Renal cortical epithelial cell (primary cell): Measurements from ENCODE around the gene MFRP. TPM values are rescaled to one million over a fixed set of nuclear protein-coding genes. Genes with fewer than 3 reads are reported as not detected.
"Not testable (repeated sequence)": the region's sequence is repeated elsewhere in the genome, so short reads cannot be mapped to it uniquely, and the experiment has no call there.

Experiments used
- DNase-seq: peaks from one replicate; pipeline ENCODE4 v3.0.0-alpha.2; 2011; ENCODE audit warnings: low read depth
- total RNA-seq: library from RNA; depleted of rRNA; stranded (reverse); fragments of >200 nt; gene quantifications from 2 replicates; pipeline ENCODE4 v1.2.3, GENCODE V29; 2014

Gene MFRP
- not detected in 2 replicates for total RNA-seq

GRCh38 chr11:119346605-119347004 lies at the start of gene MFRP:
TSS of gene MFRP (minus strand) at chr11:119346705. CDS start at chr11:119346513, 192 bp downstream.
- no peak for DNase-seq

DNA sequence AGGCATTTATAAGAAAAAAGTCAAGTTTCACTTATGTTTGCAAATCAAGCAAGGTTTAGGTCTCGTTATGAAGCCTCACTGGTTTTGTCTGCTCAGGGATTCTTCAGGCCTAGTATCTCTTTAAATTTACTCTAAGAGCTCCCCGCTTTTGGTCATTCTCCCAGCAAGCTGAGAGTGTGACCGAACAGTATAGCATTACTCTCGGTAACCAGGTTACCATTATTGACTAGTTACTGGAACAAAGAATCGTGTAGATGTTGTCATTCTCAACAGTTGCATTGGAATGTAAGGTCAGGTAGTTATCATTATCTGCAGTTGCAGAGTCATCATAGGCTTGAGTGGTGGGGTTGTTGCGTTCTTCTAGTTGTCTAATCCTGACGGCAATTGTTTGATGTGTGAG lies 44.8 kb upstream of the MFRP start:
- DNase-seq, result no peak

DNA sequence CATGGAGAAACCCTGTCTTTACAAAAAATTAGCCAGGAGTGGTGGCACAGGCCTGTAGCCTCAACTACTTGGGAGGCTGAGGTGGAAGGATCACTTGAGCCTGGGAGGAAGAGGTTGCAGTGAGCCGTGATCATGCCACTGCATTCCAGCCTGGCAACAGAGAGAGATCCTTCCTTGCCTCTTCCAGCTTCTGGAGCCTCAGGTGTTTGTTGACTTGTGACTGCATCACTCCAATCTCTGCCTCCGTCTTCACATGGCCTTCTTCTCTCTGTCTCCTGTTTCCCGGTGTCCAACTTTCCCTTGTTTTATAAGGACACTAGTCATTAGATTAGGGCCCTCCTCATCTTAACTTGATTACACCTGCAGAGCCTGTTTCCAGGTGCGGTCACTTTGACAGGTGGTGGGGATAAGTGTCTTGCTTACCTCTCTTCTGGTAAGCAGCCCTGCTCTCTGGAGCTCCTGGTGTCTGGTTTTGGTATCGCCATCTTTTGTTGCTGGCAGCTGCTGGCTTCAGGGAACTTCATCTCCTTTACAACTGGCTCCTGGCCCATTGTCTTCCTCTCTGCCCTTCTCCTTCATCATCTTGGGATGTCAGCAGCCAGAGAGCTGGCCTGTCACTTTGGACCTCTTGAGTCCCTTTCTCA lies 43.2 kb upstream of the MFRP start:
- DNase-seq, result no peak

GRCh38 chr11:119388103-119388502 lies 41.6 kb upstream of the MFRP start:
- no peak for DNase-seq

GRCh38 chr11:119384332-119384731 lies 37.8 kb upstream of the MFRP start:
- no peak for DNase-seq

DNA sequence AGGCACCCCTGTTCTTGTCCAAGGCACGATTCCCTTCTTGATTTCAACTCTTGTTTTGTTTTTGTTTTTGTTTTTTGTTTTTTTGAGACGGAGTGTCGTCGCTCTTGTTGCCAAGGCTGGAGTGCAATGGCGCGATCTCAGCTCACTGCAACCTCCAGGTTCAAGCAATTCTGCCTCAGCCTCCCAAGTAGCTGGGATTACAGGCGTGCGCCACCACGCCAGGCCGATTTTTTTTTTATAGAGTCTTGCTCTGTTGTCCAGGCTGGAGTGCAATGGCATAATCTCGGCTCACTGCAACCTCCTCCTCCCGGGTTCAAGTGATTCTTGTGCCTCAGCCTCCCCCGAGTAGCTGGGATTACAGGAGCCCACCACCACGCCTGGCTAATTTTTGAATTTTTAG lies 36.0 kb upstream of the MFRP start:
- DNase-seq, result not testable (repeated sequence)

DNA sequence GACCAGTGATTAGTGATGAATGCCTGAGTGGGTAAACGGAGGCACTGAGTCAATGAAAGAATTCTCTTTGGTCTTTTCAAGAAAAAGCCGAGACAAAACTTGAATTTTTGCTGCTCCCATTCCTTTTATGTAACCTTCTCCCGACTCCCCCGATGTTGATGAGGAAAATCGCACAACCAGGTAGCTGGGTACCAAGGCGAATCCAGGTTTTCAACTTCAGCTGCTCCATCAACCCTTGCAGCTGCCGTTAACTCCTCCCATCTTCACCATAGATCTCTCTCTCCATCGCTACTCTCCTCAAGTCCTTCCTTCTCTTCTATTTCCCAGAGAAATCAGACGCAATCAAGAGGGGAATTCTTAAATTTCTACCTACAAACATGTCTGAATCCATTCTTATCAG lies 35.6 kb upstream of the MFRP start:
- DNase-seq, result no peak

GRCh38 chr11:119381181-119381988 lies 34.9 kb upstream of the MFRP start, which contains the start of gene USP2:
TSS of gene USP2 (minus strand) at chr11:119381690. CDS start at chr11:119373480, 8,210 bp downstream.
- DNase-seq, result peak; percentile 95

GRCh38 chr11:119380827-119381180 lies 34.3 kb upstream of the MFRP start:
- DNase-seq, result no peak

- DNase-seq, result no peak
Observed at GRCh38 chr11:119380160-119380826, 33.8 kb upstream of the MFRP start.

DNA sequence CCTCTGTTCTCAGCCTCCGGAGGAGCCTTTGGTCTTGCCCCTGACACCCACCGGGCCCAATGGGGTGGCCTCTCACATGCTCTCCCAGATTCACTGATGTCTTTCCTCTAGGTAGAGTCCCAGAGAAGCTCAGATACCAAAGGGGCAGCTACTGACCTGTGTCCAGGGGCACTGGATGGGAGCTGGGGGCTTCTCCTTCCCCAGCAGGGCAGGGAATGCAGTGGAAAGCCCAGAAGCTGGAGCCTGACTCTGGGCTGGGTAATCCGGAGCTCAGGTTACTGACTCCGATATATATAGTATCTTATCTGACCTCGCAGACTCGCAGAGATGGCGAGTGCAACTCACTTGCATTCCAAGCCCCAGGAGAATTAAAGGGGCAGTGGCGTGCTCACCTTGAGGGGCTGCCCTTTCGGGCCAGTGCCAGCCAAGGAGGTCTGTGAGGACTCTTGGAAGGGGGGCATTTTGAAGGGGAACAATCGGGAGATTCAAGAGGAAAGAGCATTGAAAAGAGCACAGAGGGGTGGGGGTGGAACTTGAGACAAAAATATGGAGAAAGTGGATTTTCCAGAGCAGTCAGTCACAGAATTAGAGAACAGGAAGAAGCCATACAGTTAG lies 32.5 kb upstream of the MFRP start:
- no peak for DNase-seq

DNA sequence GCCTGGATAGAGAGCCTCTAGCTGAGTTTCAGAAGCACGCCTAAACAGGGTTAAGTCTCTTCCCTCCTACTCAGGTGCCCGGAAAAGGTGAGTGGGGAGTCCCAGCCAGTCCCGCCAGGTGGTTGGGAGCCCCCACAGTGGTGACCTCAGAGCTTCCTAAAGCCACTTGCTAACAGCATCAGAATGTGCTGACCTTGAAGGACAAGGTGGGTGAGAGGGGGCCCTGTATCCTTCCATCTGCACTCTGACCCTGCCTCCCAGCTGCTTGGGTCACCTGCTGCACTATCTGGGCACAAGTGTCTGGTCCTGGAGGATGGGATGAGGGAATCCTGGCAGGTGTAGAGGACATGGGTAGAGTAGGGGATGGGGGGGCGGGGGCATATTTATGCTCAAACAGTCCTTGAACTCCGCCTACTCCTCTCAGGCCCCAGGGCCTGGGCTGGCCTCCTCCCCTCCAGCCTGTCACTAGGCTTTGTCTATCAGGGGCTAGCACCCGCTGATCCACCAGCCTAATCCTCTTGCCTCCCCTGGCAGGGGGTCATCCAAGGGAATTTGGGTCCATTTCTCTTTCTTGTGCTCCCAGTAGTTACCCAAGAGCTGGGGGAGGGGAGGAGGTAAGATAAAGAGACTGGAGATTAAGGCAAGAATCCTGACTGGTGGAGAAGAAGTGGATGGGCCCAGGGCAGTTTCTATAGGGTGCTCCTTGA lies 31.6 kb upstream of the MFRP start:
- DNase-seq, result no peak

GRCh38 chr11:119377112-119377901 lies 30.8 kb upstream of the MFRP start:
- DNase-seq, result no peak

DNA sequence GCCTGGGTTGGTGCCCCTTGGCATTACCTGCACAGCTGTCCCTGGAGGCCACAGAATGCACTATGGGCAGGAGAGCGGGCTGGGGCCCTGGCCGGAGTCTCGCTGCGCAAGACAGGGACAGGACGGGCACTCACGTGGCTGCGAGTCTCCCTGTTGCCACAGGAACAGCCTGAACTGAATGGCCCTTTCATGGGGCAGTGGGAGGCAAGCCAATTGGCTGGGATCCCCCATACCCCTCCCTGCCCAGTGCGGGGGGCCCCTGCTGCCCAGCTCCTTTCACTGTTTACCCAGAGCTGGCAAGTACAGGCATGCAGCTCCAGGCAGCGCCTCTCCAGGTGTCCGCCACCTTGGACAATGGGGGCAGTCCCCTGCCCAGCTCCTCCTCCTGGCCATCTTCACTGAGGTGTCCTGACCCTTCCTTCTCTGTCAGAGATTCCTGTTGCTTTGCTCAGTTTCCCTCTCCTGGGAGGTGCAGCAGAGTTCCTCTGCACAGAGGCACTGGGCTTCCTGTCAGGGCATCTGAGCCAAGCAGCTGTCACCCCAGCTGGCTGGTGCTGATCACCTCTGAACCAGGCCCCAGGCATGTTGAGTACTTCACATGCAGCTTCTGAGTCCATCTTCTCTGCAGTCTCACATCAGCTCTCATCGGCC lies 29.8 kb upstream of the MFRP start:
- DNase-seq, result no peak

GRCh38 chr11:119375337-119376196 lies 29.1 kb upstream of the MFRP start:
- no peak for DNase-seq

DNA sequence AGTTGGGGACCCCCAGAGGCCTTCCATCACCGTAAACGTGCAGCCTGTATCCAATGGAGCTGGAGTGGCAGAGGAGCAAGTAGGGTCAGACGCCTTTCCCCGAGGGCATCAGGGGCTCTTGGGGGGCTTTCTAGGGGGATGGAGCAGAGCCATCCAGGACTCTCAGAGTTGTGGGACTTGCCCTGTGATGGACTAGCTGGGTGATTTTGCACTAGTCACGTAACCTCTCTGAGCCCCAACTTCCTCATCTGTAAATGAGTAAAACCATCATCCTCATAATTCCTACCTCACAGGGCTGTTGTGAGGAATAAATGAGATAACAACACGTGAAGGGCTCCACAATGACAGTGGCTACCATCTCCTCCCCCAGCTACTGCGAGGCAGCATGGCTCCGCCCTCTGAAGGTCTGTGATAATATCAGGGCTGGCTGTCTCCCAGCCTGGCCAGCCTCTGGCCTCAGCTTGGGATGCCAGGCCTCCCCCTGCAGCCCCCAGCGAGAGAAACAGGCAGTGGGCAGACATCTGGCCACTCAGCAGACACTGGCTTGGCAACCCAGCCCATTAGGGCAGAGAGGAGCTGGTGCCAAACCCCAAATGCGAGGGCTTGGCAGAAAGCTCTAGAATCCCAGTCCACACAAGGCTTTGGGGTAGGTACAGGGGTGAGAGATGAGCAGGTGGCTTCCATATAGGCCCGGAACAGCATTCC lies 28.3 kb upstream of the MFRP start:
- DNase-seq, result no peak

DNA sequence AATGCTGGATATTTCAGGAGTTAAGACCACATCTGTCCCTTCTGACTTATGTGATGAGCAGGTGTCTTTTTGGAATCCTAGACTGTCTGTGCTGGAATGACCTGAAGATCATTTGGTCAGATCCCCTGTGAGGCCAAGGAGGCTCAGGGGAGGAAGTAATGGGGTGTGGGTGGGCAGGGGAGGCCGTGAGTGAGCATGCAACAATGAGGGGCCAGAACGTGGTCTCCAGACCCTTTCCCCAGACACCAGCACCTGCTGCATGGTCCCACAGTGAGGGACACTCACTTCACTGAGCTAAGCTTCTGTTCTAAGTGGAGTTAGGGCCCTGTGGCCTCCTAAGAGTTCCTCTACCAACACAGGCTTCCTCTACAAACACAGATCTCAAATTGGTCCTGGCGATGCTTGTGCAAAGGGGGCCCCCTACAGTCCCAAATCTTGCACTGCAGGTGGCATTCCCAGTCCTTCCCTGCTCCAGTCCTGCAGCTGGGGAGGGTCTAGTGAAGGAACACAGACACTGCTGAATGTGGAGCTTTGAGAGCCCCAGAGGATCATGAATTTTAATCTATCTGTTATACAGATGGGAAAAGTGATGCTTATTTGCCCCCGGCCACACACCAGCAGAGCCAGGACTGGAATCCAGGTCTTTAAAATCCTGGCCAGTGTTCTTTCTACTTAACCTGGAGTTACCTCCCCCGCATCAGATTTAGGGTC lies 27.6 kb upstream of the MFRP start:
- peak; percentile 66 for DNase-seq
